Measurements from ENCODE around the gene MAPK8.

The MAPK8 gene

DNA sequence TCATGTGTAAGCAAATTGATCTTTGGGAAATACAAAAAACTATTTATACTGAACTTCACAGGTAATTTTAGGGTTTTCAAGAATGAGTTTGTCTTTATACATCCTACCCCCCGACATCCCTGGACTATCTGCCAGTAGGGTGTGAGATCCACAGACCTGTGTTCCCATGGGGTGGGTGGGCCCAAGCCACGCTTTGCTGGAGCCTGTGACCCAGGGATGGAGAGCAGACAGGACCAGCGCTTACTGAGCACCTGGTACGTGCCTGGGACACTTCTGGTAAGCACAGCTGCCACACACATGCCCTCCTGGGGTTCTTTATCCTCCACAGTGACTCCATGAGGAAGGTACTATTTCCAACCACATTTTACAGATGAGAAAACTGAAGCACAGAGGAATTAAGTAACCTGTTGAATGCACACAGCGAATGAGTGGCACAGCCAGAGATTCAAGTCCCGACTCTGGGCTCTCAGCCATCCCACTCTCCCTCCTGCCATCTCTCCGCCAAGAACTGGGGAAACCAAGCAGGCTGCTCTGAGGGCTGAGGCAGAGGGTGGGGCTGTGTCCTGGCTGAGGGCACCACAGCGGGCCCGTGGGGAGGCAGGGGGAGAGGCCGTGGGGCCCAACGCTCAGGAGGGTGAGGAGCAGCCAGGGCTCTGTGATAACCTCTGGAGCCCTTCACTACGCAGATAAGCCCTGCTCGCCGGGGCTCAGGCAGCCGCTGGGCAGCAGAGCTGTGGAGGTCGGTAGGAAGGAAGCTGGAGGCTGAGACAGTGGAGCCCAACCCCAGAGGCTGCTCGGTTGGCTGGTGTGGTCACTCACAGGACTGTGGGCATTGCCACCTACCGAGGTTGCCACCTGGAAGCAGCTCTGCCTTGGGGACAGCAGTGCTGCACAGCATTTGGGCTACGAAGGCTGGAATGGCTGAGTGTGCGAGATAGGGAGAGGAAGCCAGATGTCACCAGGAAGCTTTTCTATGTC is 174.2 kb downstream of the MAPK8 start:
- no peak for DNase-seq

DNA sequence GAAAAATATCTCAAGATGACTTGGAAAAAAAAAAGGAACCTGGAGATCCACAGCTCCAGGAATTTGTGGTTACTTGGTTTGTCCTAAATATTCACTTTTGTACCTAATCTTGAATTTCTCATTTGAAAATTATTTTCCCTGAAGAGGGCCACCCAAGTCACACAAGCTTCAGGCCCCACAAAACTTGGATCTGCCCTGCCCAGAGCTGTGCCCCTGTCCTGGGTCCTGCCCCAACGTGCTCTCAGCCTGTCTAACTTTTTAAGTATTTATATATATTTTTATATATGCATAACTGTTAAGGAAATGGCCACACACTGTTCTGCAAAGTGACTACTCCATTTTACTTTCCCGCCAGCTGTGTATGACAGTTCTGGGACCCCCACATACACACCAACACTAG is 174.9 kb downstream of the MAPK8 start:
- no peak for DNase-seq

DNA sequence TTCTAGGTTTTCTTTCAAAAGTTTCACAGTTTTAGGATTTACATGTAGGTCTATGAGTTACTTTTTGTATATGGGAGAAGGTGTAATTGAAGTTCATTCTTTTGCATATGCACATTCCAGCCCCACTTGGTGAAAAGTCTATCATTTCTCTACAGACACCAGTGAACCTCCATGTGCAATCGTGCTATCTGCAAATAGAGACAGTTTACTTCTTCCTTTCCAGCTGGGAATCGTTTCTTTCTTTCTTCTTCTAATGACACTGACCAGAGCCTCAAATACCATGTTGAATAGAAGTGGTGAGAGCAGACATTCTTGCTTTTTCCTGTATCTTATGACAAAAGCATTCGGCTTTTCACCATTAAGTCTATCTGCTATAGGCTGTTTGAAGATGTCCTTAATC is 175.7 kb downstream of the MAPK8 start:
- DNase-seq = no peak

DNA sequence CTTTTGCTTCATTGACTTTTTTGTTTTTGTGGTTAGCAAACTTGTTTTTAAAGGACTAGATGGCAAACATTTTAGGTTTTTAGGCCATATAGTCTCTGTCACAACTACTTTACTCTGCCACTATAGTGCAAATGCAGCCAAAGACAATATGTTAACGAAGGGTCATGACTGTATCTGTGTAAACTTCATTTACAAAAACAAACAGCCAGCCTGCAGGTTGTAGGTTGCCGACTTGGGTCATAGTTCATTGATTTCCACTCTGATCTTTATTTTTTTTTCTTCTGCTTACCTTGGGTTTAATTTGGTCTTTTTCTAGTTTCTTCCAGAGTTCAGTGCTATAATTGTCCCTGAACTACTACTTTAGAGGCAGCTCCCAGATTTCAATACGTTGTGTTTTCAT is 178.4 kb downstream of the MAPK8 start:
- DNase-seq = no peak

DNA sequence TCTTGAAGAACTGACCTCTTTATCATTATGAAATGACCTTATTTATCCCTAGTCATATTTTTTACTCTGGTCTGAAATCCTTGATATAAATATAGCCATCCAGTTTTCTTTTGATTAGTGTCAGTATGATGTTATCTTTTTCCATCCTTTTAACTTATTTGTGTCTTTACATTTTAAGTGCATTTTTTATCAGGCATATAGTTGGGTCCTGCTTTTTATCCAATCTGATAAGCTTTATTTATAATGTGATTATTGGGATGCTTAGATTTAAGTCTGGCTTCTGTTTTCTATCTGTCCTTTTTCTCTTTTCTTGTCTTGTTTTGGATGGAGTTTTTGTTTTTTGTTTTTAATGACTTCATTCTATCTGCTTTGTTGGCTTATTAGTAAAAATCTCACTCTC is 179.2 kb downstream of the MAPK8 start:
- no peak for DNase-seq

DNA sequence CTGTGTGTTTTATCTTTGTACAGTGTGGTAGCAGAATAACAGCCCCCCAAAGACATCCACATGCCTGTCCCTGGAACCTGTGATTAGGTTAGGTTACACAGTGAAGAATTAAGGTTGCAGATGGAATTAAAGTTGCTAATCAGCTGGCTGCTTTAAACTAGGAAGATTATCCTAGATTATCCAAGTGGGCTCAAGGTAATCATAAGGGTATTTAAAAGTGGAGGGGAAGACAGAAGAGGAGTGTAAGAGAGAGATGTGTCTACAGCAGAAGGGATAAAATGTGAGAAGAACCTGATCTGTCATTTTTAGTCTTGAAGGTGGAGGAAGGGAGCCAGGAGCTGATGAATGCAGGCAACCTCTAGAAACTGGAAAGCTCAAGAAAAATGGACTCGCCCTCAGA is 180.8 kb downstream of the MAPK8 start:
- no peak for DNase-seq
